ENCODE data around the gene SFXN1. TPM values are rescaled to one million over a fixed set of nuclear protein-coding genes. Genes with fewer than 3 reads are reported as not detected.

SFXN1 gene
- total RNA-seq, 1 donor from 2014 or later, result 89.4 TPM

- DNase-seq (ENCODE audit: low read depth) (no peak), FAIRE-seq (no peak)
- Histone ChIP-seq H3K27me3 (ENCODE audit: insufficient read depth, low read length) (no peaks in the 10 kb centered on the region), H3K79me2 (ENCODE audit: insufficient read depth, low read length) (no peaks in the 10 kb centered on the region), H3K4me3 (ENCODE audit: insufficient read depth, low read depth, low read length) (no peak overlapping the region), H3K9me3 (ENCODE audit: insufficient read depth, low read depth, low read length) (no peaks in the 10 kb centered on the region), H3K9ac (ENCODE audit: low read length) (no peak overlapping the region), H4K20me1 (ENCODE audit: insufficient read depth, low read length) (no peaks in the 10 kb centered on the region), H3K4me1 (ENCODE audit: insufficient read depth, low read length) (no peaks in the 10 kb centered on the region), H3K4me2 (ENCODE audit: low read length) (no peak overlapping the region), H3K36me3 (ENCODE audit: insufficient read depth, low read length) (no peaks in the 10 kb centered on the region), H3K27ac (ENCODE audit: low read depth, low read length) (no peak overlapping the region), H2AFZ (ENCODE audit: low read depth, low read length) (no peak overlapping the region)
- Mint-ChIP-seq H3K9me3 (ENCODE audit: unreplicated experiment) (no peaks in the 10 kb centered on the region), H3K4me3 (ENCODE audit: unreplicated experiment) (no peak overlapping the region), H3K27ac (ENCODE audit: unreplicated experiment) (no peak overlapping the region), H3K27me3 (ENCODE audit: low read depth, unreplicated experiment) (peaks cover 27% of the 10 kb centered on the region), H3K36me3 (ENCODE audit: low read depth, unreplicated experiment) (no peaks in the 10 kb centered on the region), H3K4me1 (ENCODE audit: low read depth, unreplicated experiment) (no peaks in the 10 kb centered on the region)
- TF ChIP-seq EZH2 (IDR thresholded peaks at IDR 0.05; ENCODE audit: insufficient read depth, low read length) (no peak), CTCF (IDR thresholded peaks at IDR 0.05; ENCODE audit: insufficient read depth, low read depth, low read length) (no peak)
Observed at GRCh38 chr5:175541264-175541663, 62.9 kb downstream of the SFXN1 start.

DNA sequence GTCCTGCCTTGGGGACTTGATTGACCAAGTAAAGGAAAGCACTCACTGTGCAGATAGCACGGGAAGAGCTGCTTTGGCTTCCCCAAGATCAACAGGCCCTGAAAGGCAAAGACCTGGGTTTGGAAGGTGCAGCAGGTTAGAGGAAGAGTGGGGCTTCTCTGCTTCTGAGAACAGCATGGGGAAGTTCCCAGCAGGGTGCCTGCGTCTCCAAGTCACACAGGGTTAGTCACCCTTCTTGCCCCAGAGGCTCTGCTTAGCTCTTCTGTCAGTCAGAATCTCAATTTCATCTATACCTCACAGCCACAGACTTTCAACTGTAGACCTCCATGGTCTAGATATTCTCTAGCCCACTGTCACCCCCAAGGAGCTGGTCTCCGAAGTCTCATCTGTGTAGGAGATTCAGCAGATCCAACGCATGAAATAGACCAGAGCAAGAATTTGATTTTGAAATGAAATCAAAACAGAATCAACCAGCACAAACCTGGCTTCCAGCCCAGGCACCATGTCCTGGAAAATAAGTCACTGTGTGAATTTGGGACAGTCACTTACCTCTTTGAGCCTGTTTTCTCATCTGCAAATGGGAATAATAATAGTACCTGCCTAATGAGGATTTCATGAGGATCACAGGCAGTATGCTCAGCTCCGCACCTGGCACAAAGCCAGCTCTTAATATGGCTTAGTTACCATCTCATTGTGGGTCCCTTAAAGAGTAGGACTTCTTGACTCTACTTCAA lies 64.0 kb downstream of the SFXN1 start:
- FAIRE-seq (no peak), DNase-seq (ENCODE audit: low read depth) (no peak)
- H3K27ac Mint-ChIP-seq (ENCODE audit: unreplicated experiment), result no peak overlapping the region
- no peaks in the 10 kb centered on the region for H3K9me3 ChIP-seq (ENCODE audit: insufficient read depth, low read depth, low read length)
- no peaks in the 10 kb centered on the region for H3K79me2 ChIP-seq (ENCODE audit: insufficient read depth, low read length)
- no peak for TF ChIP-seq CTCF (IDR thresholded peaks at IDR 0.05; ENCODE audit: insufficient read depth, low read depth, low read length)
- TF ChIP-seq EZH2 (IDR thresholded peaks at IDR 0.05; ENCODE audit: insufficient read depth, low read length), result no peak
- no peak overlapping the region for H3K4me2 ChIP-seq (ENCODE audit: low read length)
- H3K9me3 Mint-ChIP-seq (ENCODE audit: unreplicated experiment), result peaks cover 2% of the 10 kb centered on the region
- H3K36me3 Mint-ChIP-seq (ENCODE audit: low read depth, unreplicated experiment), result no peaks in the 10 kb centered on the region
- peaks cover 34% of the 10 kb centered on the region for H3K27me3 Mint-ChIP-seq (ENCODE audit: low read depth, unreplicated experiment)
- no peak overlapping the region for H3K27ac ChIP-seq (ENCODE audit: low read depth, low read length)
- H3K4me1 ChIP-seq (ENCODE audit: insufficient read depth, low read length), result no peaks in the 10 kb centered on the region
- no peaks in the 10 kb centered on the region for H3K4me1 Mint-ChIP-seq (ENCODE audit: low read depth, unreplicated experiment)
- no peak overlapping the region for H3K4me3 Mint-ChIP-seq (ENCODE audit: unreplicated experiment)
- no peak overlapping the region for H2AFZ ChIP-seq (ENCODE audit: low read depth, low read length)
- peaks cover 3% of the 10 kb centered on the region for H3K27me3 ChIP-seq (ENCODE audit: insufficient read depth, low read length)
- no peak overlapping the region for H3K9ac ChIP-seq (ENCODE audit: low read length)
- no peak overlapping the region for H3K4me3 ChIP-seq (ENCODE audit: insufficient read depth, low read depth, low read length)
- no peaks in the 10 kb centered on the region for H3K36me3 ChIP-seq (ENCODE audit: insufficient read depth, low read length)
- H4K20me1 ChIP-seq (ENCODE audit: insufficient read depth, low read length), result no peaks in the 10 kb centered on the region

- Mint-ChIP-seq H3K4me1 (ENCODE audit: low read depth, unreplicated experiment) (no peaks in the 10 kb centered on the region), H3K27ac (ENCODE audit: unreplicated experiment) (no peak overlapping the region), H3K27me3 (ENCODE audit: low read depth, unreplicated experiment) (peaks cover 35% of the 10 kb centered on the region), H3K4me3 (ENCODE audit: unreplicated experiment) (no peak overlapping the region), H3K36me3 (ENCODE audit: low read depth, unreplicated experiment) (no peaks in the 10 kb centered on the region), H3K9me3 (ENCODE audit: unreplicated experiment) (peaks cover 2% of the 10 kb centered on the region)
- H3K79me2 ChIP-seq (ENCODE audit: insufficient read depth, low read length), result no peaks in the 10 kb centered on the region
- H3K9me3 ChIP-seq (ENCODE audit: insufficient read depth, low read depth, low read length), result no peaks in the 10 kb centered on the region
- no peak overlapping the region for H3K27ac ChIP-seq (ENCODE audit: low read depth, low read length)
- no peak overlapping the region for H3K4me2 ChIP-seq (ENCODE audit: low read length)
- H3K27me3 ChIP-seq (ENCODE audit: insufficient read depth, low read length), result peaks cover 7% of the 10 kb centered on the region
- H2AFZ ChIP-seq (ENCODE audit: low read depth, low read length), result no peak overlapping the region
- no peaks in the 10 kb centered on the region for H4K20me1 ChIP-seq (ENCODE audit: insufficient read depth, low read length)
- H3K4me3 ChIP-seq (ENCODE audit: insufficient read depth, low read depth, low read length), result no peak overlapping the region
- no peaks in the 10 kb centered on the region for H3K36me3 ChIP-seq (ENCODE audit: insufficient read depth, low read length)
- DNase-seq (ENCODE audit: low read depth) (no peak), FAIRE-seq (no peak)
- TF ChIP-seq EZH2 (IDR thresholded peaks at IDR 0.05; ENCODE audit: insufficient read depth, low read length) (no peak), CTCF (IDR thresholded peaks at IDR 0.05; ENCODE audit: insufficient read depth, low read depth, low read length) (no peak)
- no peak overlapping the region for H3K9ac ChIP-seq (ENCODE audit: low read length)
- no peaks in the 10 kb centered on the region for H3K4me1 ChIP-seq (ENCODE audit: insufficient read depth, low read length)
Observed at GRCh38 chr5:175542966-175543235, 64.5 kb downstream of the SFXN1 start.
